Large intestine (tissue), 3 donors: ENCODE measurements around the gene CERS5. TPM values are rescaled to one million over a fixed set of nuclear protein-coding genes. Genes with fewer than 3 reads are reported as not detected.
"Not testable (repeated sequence)": the region's sequence is repeated elsewhere in the genome, so short reads cannot be mapped to it uniquely, and the experiment has no call there.

Source experiments
- DNase-seq, 2 donors: peaks; one replicate each; pipeline versions ENCODE4 v3.0.0 to v3.0.0-alpha.2; 2013
- H3K27ac ChIP-seq: one replicate; pipeline ENCODE4 v1.5.1; 2013; ENCODE audit warnings: low read length
- H3K27me3 ChIP-seq: 2 replicates; pipeline ENCODE4 v1.6.1; 2013; ENCODE audit warnings: low read length; ENCODE audit not compliant: control insufficient read depth, insufficient read depth
- H3K36me3 ChIP-seq: 2 replicates; pipeline ENCODE4 v1.6.1; 2013; ENCODE audit warnings: low read length; ENCODE audit not compliant: control insufficient read depth, insufficient read depth
- H3K4me1 ChIP-seq: one replicate; pipeline ENCODE4 v1.6.1; 2013; ENCODE audit warnings: low read length; ENCODE audit not compliant: control insufficient read depth, insufficient read depth
- H3K4me3 ChIP-seq: one replicate; pipeline ENCODE4 v1.5.1; 2013; ENCODE audit warnings: low read length
- H3K9me3 ChIP-seq: one replicate; pipeline ENCODE4 v1.6.1; 2013; ENCODE audit warnings: mild to moderate bottlenecking, low read depth, low read length, moderate library complexity; ENCODE audit not compliant: control insufficient read depth
- WGBS: methylation state at CpG from one replicate; pipeline ENCODE4 v1.1.5; 2013; ENCODE audit warnings: low lambda C conversion rate; ENCODE audit not compliant: insufficient coverage; 5-methylcytosine and 5-hydroxymethylcytosine counted together
- polyA plus RNA-seq: library from polyadenylated mRNA; unstranded; fragments of 120-200 nt; gene quantifications from one replicate; pipeline ENCODE4 v1.2.1, GENCODE V29; 2013

CERS5 gene
- polyA plus RNA-seq, 1 donor: 32.5 TPM

GRCh38 chr12:50166799-50167048, 445 bp downstream of the CERS5 start:
- Histone ChIP-seq H3K4me3 (peak overlapping the region; percentile 98), H3K9me3 (no peaks in the 10 kb centered on the region), H3K36me3 (no peaks in the 10 kb centered on the region), H3K27me3 (no peaks in the 10 kb centered on the region), H3K27ac (peak overlapping the region; percentile 90), H3K4me1 (peaks cover 5% of the 10 kb centered on the region)
- no peak for DNase-seq
- no CpG with 5 or more reads among the region's 12 CpGs for WGBS

GRCh38 chr12:50164963-50165362, 2.2 kb downstream of the CERS5 start:
- Histone ChIP-seq H3K9me3 (no peaks in the 10 kb centered on the region), H3K4me1 (peaks cover 17% of the 10 kb centered on the region), H3K27me3 (no peaks in the 10 kb centered on the region), H3K36me3 (no peaks in the 10 kb centered on the region), H3K4me3 (no peak overlapping the region), H3K27ac (no peak overlapping the region)
- WGBS: 80% methylated on average over 2 of the region's 20 CpGs
- DNase-seq: no peak

DNA sequence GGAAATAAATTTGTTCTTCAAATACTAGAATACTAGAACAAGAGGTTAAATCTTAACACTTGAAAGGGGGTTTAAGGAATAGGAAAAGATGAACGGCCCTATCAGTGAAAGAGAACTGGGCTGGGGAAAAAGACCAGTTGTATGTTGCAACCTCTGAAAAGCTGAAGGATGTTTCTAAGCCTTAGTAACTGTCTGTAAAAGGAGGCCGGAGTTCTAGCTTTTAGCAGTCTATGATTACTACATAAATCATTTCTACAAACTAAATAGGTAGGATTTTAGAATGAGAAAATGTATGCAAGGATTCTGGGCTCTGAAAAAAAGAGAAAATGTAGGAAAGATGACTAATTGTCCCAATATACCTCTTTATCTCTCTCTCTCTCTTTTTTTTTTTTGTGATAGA, 4.9 kb downstream of the CERS5 start:
- Histone ChIP-seq H3K9me3 (no peaks in the 10 kb centered on the region), H3K4me1 (peaks cover 12% of the 10 kb centered on the region), H3K27me3 (no peaks in the 10 kb centered on the region), H3K27ac (no peak overlapping the region), H3K4me3 (no peak overlapping the region), H3K36me3 (no peaks in the 10 kb centered on the region)
- WGBS: 100% methylated on average over 1 of the region's 2 CpGs
- no peak for DNase-seq

GRCh38 chr12:50160643-50161042, 6.5 kb downstream of the CERS5 start:
- peak in 1 of 2 donors; percentile 17 for DNase-seq
- no peaks in the 10 kb centered on the region for H3K27me3 ChIP-seq
- no peaks in the 10 kb centered on the region for H3K9me3 ChIP-seq
- peak overlapping the region; percentile 16 for H3K27ac ChIP-seq
- peaks cover 12% of the 10 kb centered on the region for H3K4me1 ChIP-seq
- no peaks in the 10 kb centered on the region for H3K36me3 ChIP-seq
- no peak overlapping the region for H3K4me3 ChIP-seq

DNA sequence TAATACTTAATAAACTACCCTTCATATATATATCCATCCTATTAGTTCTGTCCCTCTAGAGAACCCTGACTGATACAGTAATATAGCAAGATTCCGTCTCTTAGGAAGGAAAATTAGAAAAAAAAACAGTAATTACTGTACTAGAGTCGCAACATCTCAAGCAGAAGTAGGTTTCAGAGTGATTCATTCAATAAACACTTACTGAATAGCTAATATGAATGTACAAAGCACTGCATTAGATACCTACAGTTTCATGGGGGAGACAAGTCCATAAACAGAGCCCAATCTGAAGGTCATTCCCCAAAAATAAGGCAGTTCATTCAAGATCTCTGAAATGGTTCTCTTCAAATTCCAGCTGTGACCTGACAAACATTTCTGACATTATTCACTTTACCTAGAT, 9.9 kb downstream of the CERS5 start:
- Histone ChIP-seq H3K36me3 (no peaks in the 10 kb centered on the region), H3K4me3 (no peak overlapping the region), H3K27me3 (no peaks in the 10 kb centered on the region), H3K4me1 (peaks cover 12% of the 10 kb centered on the region), H3K9me3 (no peaks in the 10 kb centered on the region), H3K27ac (no peak overlapping the region)
- DNase-seq: no peak
- no CpG with 5 or more reads among the region's 2 CpGs for WGBS

DNA sequence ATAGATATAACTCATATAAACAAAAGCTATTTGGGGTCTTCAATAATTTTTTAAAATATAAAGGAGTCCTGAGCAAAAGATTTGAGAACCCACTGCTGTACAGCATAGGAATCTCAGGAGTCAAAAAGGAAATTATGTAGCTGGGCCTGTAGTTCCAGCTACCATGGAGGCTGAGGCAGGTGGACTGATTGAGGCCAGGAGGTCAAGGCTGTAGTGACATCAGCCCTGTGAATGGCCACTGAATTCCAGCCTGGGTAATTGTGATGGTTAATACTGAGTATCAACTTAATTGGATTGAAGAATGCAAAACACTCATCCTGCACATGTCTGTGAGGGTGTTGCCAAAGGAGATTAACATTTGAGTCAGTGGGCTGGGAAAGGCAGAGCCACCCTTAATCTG, 10.5 kb downstream of the CERS5 start:
- no peak overlapping the region for H3K4me3 ChIP-seq
- no peak for DNase-seq
- no peaks in the 10 kb centered on the region for H3K27me3 ChIP-seq

DNA sequence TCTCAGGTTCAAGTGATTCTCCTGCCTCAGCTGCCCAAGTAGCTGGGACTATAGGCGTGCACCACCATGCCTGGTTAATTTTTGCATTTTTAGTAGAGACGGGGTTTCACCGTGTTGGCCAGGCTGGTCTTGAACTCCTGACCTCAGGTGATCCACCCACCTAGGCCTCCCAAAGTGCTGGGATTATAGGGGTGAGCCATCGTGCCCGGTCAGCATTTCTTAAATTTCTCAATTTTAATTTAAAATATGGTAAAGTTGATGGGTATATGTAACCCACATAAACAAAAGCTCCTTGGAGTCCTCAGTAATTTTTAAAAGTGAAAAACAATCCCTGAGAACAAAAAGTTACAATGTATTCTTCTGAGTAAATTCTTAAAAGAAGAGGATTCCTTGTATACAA, 12.2 kb downstream of the CERS5 start:
- H3K27me3 ChIP-seq, DNase-seq, H3K4me3 ChIP-seq, H3K9me3 ChIP-seq, H3K4me1 ChIP-seq, H3K36me3 ChIP-seq, H3K27ac ChIP-seq: not testable (repeated sequence)
- WGBS: no CpG with 5 or more reads among the region's 5 CpGs

More for the DNA sequence above, 10.5 kb downstream of the CERS5 start:
- Histone ChIP-seq H3K4me1 (peaks cover 12% of the 10 kb centered on the region), H3K9me3 (no peaks in the 10 kb centered on the region), H3K36me3 (no peaks in the 10 kb centered on the region), H3K27ac (no peak overlapping the region)

DNA sequence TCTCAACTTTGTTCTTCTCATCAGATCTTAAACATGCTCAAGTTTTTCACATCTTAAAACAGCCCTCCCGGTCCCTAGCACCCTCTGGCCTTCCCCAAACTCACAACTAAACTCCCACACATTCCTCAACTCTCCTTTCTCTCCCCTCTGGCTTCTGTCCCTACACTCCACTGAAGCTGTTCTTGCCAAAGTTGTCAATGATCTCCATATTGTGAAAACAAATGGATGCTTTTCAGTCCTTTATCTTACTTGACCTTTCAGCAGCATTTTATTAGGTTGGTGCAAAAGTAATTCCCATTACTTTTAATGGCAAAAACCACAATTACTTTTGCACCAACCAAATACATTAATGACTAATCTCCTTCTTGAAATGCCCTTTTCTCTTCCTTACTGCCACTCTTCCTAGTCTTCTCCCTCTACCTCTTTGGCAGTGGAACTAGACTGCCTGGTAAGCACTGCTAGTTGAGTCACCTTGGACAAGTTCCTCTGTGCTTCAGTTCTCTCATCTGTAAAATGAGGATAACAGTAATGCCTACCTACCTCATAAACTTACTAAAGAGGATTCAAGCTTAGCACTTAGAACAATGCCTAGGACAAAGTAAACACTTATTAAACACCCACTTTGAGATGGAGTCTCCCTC, 16.0 kb downstream of the CERS5 start:
- Histone ChIP-seq H3K4me1 (no peaks in the 10 kb centered on the region), H3K36me3 (no peaks in the 10 kb centered on the region), H3K27me3 (no peaks in the 10 kb centered on the region), H3K9me3 (no peaks in the 10 kb centered on the region), H3K27ac (no peak overlapping the region), H3K4me3 (no peak overlapping the region)
- no peak for DNase-seq
- no CpG with 5 or more reads among the region's 1 CpG for WGBS

DNA sequence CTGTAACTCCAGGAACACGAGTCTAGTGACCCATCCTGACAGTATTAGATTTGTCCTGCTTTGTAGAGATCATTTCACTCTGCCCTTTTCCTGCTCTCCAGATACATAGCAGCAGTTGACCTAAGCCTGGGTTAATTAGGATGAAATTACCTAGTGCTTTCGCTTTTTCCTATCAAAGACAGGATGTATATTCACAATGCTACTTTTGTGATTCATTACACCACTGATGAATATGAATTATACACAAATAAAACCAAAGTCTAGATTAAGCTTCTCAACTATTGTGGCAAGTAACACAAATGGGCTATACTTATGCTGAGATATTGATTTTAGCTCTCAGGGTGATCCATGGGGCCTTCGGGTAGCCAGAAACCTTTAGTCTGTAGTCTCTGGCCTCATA, 17.9 kb downstream of the CERS5 start:
- H3K4me3 ChIP-seq: no peak overlapping the region
- no peaks in the 10 kb centered on the region for H3K27me3 ChIP-seq
- no CpG with 5 or more reads among the region's 3 CpGs for WGBS
- DNase-seq: no peak
- H3K4me1 ChIP-seq: no peaks in the 10 kb centered on the region
- no peak overlapping the region for H3K27ac ChIP-seq
- H3K36me3 ChIP-seq: no peaks in the 10 kb centered on the region
- no peaks in the 10 kb centered on the region for H3K9me3 ChIP-seq

- not testable (repeated sequence) for H3K27ac ChIP-seq, H3K4me1 ChIP-seq, H3K36me3 ChIP-seq, DNase-seq, H3K9me3 ChIP-seq, H3K27me3 ChIP-seq, H3K4me3 ChIP-seq
- WGBS: no CpG with 5 or more reads among the region's 6 CpGs
These were observed 19.2 kb downstream of the CERS5 start for GRCh38 chr12:50148011-50148410.

- H3K4me3 ChIP-seq: no peak overlapping the region
- H3K4me1 ChIP-seq: no peaks in the 10 kb centered on the region
- no peaks in the 10 kb centered on the region for H3K27me3 ChIP-seq
- H3K9me3 ChIP-seq: no peaks in the 10 kb centered on the region
- H3K36me3 ChIP-seq: peaks cover 5% of the 10 kb centered on the region
- no peak for DNase-seq
- no CpG with 5 or more reads among the region's 4 CpGs for WGBS
- no peak overlapping the region for H3K27ac ChIP-seq
These were observed 19.9 kb downstream of the CERS5 start for GRCh38 chr12:50147281-50147680.
